Measurements from ENCODE around the gene PIK3R1. TPM values are rescaled to one million over a fixed set of nuclear protein-coding genes. Genes with fewer than 3 reads are reported as not detected.

Gene PIK3R1
- total RNA-seq, 3 donors from 2014 or later: 21.1 to 23.6 (median 22.5) TPM

DNA sequence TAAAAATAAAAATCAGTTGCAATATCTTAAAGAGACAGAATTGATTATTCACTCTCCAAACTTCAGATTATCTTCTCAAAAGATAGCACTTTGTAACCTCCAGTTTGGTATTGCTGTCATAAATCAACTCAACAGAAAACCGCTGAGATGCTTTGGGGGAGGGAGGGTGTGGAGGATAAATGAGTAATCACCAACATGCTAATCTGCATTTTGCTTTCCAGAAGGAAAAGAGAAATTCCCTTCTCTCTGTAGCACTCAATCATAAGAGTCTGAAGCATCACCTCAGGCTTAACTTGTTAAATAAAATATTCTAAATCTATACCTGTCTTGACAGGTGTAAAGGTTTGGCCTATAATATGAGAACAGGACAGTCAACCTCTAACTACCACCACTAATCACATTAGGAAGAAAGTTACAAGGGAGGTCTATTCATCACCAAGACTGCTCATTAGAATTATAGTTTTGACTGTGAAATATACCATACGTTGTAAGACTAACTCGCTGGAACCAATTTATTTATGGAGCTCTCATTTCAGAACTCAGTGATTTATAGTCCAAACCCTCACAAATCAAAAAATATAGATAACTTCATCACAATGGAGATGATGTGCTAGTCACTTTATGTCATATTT is 89.0 kb downstream of the PIK3R1 start:
- peaks cover 36% of the 10 kb centered on the region for H3K4me1 Mint-ChIP-seq (ENCODE audit: low read depth)
- H3K27me3 Mint-ChIP-seq (ENCODE audit: low read depth): no peaks in the 10 kb centered on the region
- ATAC-seq (peak in 1 of 2 donors; percentile 55), DNase-seq (no peak)
- H3K4me3 Mint-ChIP-seq: no peak overlapping the region
- no peaks in the 10 kb centered on the region for H3K9me3 Mint-ChIP-seq
- peaks cover 15% of the 10 kb centered on the region for H3K36me3 Mint-ChIP-seq (ENCODE audit: insufficient read depth)

DNA sequence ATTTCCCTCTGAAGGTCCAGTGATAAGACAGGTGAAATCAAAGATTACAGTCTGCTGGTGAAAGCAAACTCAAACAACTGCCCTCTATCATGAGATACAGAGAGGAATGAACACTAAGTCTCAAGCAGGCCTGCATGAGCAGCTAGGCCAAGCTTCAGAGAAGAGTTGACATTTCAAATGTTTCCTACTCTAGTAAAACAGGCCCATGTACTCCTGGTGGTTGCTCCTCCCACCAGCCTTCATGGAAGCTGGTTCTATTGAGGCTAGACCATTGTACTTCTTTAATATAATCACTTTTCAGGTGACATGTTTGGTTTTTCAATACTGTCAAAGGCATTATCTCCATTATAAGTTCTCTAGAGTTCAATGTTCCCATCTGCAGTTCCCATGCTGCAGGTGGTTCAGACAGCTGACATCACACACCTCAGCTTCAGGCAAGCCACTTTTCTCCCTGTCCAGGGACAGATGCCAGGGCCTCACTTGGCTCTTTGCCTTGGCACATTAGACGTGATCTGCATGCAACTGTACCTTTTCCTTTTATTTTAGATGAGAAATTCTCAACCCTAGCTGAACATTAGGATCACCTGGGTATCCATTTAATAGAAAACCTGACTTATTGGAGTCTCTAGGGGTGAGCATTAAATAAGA is 89.8 kb downstream of the PIK3R1 start:
- no peak overlapping the region for H3K4me3 Mint-ChIP-seq

DNA sequence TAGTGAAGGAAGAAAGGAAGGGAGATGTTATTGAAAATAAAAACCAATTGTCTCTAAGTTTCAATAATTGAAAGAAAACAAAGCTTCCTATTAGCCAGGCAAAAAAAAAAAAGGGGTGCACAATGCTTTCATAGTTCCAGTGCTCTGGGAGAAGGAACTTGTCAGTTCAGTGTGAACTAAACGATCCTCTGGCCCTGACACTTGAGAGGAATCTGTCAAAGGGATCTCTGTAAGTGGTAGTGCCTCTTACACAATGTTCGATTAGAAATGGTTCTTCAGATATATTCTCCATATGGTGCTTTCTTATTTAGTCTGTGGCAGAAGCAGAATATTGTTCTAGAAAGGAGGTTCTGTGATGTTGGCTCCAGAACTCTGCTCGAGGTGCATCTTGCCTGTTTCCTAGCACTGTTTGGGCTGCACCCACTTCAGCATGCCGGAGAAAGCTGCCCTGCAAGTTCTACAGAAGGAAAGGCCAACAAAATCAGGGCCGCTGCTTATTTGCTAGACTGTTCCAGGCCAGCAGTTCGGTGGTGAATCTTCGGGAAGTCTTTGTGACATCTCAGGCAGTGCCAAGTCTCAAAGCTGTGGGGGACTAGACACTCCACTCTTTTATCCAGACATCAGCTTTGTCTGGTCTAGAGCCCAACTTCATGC is 90.9 kb downstream of the PIK3R1 start:
- peaks cover 34% of the 10 kb centered on the region for H3K4me1 Mint-ChIP-seq (ENCODE audit: low read depth)
- no peak overlapping the region for H3K4me3 Mint-ChIP-seq

More for the DNA sequence above, 89.8 kb downstream of the PIK3R1 start:
- Mint-ChIP-seq H3K9me3 (no peaks in the 10 kb centered on the region), H3K4me1 (ENCODE audit: low read depth) (peaks cover 36% of the 10 kb centered on the region), H3K36me3 (ENCODE audit: insufficient read depth) (peaks cover 8% of the 10 kb centered on the region), H3K27me3 (ENCODE audit: low read depth) (no peaks in the 10 kb centered on the region)
- ATAC-seq (no peak), DNase-seq (no peak)

DNA sequence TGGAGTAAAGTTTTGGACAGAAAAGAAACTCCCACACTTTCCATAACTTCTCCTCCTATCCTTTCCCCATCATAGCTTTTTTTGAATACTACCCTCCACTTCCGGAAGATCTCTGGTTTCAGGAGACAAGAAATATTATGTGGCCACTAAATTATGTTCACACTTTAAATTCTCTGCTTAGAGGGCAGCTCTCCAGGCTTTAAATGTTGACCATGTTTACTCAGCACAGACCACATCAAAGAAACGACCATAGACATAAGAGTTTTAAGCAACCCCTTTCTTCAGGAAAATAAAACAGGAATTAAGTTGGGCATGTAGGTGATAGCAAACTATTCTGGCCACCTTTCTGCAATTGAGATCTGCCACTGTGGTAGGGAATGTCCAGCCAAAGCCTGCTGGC is 97.8 kb downstream of the PIK3R1 start:
- Mint-ChIP-seq H3K36me3 (ENCODE audit: insufficient read depth) (no peaks in the 10 kb centered on the region), H3K27me3 (ENCODE audit: low read depth) (peaks cover 2% of the 10 kb centered on the region), H3K4me1 (ENCODE audit: low read depth) (peaks cover 13% of the 10 kb centered on the region), H3K9me3 (no peaks in the 10 kb centered on the region), H3K4me3 (no peak overlapping the region)
- ATAC-seq (no peak), DNase-seq (no peak)

More for the DNA sequence above, 90.9 kb downstream of the PIK3R1 start:
- Mint-ChIP-seq H3K36me3 (ENCODE audit: insufficient read depth) (peaks cover 2% of the 10 kb centered on the region), H3K27me3 (ENCODE audit: low read depth) (no peaks in the 10 kb centered on the region), H3K9me3 (no peaks in the 10 kb centered on the region)
- no peak for ATAC-seq
- DNase-seq: no peak

DNA sequence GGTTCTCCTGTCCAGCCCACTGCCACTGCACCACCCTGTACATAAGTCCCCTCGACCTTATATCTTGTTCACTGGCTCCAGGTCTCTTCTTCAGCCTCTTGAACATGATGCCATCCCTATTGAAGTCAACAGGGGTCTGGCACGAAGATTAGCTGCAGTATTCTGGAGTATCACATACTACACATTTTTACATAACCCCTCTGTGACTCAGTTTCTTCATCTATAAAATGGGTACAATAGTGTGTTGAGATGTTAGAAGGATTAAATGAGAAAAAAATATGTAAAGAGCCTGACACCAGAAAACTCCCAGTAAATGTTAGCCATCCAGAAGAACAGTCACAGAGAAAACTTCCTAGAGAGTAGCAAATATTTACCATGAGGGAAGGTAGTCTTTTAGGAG is 98.9 kb downstream of the PIK3R1 start:
- no peaks in the 10 kb centered on the region for H3K36me3 Mint-ChIP-seq (ENCODE audit: insufficient read depth)
- peaks cover 13% of the 10 kb centered on the region for H3K4me1 Mint-ChIP-seq (ENCODE audit: low read depth)
- peaks cover 2% of the 10 kb centered on the region for H3K27me3 Mint-ChIP-seq (ENCODE audit: low read depth)
- DNase-seq (no peak), ATAC-seq (no peak)
- no peaks in the 10 kb centered on the region for H3K9me3 Mint-ChIP-seq
- H3K4me3 Mint-ChIP-seq: no peak overlapping the region

DNA sequence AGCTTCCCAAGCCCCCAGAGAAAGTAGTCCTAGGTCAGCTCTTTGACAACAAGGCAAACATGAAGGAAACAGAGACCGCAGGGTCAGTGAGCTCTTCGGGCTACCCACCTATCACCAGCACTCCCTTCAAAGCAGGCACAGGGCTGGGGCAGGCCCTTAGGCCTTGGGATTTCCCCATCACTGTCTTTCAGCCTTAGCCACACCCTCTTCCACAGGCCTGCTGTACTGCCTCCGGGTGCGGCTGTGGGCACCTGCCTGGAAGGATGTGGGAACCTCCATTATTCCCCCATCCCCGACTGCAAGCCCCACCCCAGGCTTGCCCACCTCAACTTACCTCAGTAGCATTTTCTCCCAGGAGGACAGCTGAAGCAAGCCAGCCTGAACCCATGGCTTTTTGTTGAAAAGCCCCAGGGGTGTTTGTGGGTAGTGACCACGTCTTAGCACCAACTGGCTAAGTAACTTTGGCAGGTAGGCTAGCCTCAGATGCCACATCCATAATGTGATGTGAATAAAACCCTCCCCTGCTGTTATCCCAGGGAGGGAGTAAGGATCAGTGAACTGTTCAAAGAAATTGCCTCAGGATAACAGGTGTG is 100.2 kb downstream of the PIK3R1 start:
- DNase-seq (peak; percentile 14), ATAC-seq (peak; percentile 90 to 99)
- Mint-ChIP-seq H3K27me3 (ENCODE audit: low read depth) (peaks cover 2% of the 10 kb centered on the region), H3K36me3 (ENCODE audit: insufficient read depth) (no peaks in the 10 kb centered on the region), H3K4me3 (no peak overlapping the region), H3K9me3 (no peaks in the 10 kb centered on the region), H3K4me1 (ENCODE audit: low read depth) (peaks cover 13% of the 10 kb centered on the region)

DNA sequence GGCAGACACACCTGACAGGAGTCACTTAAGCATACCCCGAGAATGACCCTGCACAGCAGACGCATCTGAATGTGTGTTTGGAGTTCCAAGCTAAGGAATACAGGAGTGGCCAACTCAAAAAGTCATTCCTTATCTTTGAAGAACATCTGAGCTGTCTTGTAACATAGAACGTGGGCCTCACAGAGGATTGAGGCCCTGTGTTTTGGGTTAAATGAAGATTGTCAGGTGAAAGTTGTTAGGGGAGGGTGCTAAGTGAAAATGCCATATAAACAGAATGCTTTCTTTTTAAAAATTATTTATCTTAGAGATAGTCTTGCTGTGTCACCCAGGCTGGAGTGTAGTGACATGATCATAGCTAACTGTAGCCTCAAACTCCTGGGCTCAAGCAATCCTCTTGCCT is 100.9 kb downstream of the PIK3R1 start:
- ATAC-seq (no peak), DNase-seq (no peak)
- Mint-ChIP-seq H3K27me3 (ENCODE audit: low read depth) (peaks cover 2% of the 10 kb centered on the region), H3K36me3 (ENCODE audit: insufficient read depth) (no peaks in the 10 kb centered on the region), H3K4me1 (ENCODE audit: low read depth) (peaks cover 13% of the 10 kb centered on the region), H3K4me3 (no peak overlapping the region), H3K9me3 (no peaks in the 10 kb centered on the region)

DNA sequence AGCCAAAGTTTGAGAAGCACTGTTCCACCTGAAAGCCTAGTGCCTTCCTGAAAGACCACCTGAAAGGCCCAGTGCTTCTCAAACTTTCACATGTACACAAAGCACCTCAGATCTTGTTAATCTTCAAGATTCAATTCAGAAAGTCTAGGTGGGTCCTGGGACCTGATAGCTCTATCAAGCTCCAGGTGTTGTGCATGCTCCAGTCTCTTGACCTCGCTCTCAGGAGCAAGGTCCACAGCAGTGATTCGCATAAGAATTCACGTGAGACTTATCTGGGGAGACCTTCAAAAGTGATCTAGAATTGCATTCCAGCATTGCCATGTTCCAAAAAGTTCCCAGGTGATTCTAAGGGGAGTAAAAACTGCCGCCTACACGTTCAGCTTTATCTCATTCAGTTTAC is 102.1 kb downstream of the PIK3R1 start:
- Mint-ChIP-seq H3K4me3 (no peak overlapping the region), H3K36me3 (ENCODE audit: insufficient read depth) (no peaks in the 10 kb centered on the region), H3K27me3 (ENCODE audit: low read depth) (peaks cover 2% of the 10 kb centered on the region), H3K9me3 (no peaks in the 10 kb centered on the region), H3K4me1 (ENCODE audit: low read depth) (peaks cover 13% of the 10 kb centered on the region)
- ATAC-seq (no peak), DNase-seq (no peak)

DNA sequence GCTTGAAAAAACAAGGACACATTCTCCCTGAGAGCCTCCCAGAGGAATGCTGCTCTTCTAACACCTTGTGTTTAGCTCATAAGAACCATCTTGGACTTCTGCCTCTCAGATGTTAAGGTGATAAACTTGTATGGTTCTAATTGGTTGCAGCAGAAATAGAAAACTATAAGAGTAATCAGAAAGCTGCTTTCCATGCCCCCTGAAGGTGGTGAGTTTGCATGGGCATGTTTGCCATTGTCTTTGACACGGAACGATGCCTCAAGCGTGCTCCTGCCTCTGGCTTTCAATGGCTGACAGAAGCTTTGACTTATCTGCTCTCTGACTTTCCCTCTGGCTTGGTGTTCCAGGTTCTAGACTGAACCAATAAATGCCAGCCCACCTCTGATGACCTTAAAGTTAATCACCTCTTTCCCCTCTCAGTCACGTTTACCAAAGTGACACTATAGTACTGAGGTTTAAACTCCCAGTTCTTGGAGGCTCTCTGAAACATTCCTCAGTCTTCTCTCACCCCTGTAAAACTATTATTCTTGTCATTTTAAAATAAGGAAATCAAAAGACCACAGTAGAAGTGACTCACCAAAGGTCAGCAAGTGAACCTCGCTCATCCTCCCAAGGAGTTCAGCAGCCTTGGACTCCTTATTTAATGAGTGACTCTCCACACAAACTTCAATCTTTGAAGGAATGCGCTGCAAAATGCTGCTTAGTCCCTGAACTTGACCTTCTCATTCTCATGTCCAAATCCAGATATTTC is 103.6 kb downstream of the PIK3R1 start:
- Mint-ChIP-seq H3K9me3 (no peaks in the 10 kb centered on the region), H3K27me3 (ENCODE audit: low read depth) (peaks cover 2% of the 10 kb centered on the region), H3K4me1 (ENCODE audit: low read depth) (peaks cover 13% of the 10 kb centered on the region), H3K36me3 (ENCODE audit: insufficient read depth) (no peaks in the 10 kb centered on the region), H3K4me3 (no peak overlapping the region)
- DNase-seq (no peak), ATAC-seq (no peak)

DNA sequence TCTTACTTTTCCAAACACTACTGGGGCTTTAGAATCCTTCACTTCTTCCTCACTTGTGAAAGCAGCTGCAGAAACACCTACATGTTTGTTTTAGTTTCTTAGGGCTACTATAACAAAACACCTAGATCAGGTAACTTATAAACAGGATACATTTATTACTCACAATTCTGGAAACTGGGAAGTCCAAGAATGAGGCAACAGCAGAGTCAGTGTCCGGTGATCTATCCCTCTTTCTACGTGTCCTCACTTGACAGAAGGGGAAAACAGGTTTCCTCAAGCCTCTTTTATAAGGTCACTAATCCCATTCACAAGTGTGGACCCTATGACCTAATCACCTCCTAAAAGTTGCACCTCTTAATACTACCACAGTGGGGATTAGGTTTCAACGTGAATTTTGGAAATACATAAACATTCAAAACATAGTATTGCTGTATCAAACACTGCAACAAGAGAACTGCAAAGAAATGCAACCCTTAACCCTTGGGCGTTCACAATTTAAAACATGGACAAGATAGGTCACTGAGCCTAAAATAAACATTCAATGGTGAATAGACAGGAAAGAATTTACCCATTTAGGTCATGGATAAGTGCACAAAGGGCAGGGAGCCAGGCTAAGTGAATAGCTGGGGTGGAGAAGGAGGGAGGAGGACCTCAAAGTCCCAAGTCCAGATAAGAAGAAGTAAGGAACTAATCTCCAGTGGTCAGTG is 104.3 kb downstream of the PIK3R1 start:
- Mint-ChIP-seq H3K4me1 (ENCODE audit: low read depth) (peaks cover 13% of the 10 kb centered on the region), H3K27me3 (ENCODE audit: low read depth) (peaks cover 2% of the 10 kb centered on the region), H3K4me3 (no peak overlapping the region), H3K36me3 (ENCODE audit: insufficient read depth) (no peaks in the 10 kb centered on the region), H3K9me3 (no peaks in the 10 kb centered on the region)
- ATAC-seq (no peak), DNase-seq (no peak)

DNA sequence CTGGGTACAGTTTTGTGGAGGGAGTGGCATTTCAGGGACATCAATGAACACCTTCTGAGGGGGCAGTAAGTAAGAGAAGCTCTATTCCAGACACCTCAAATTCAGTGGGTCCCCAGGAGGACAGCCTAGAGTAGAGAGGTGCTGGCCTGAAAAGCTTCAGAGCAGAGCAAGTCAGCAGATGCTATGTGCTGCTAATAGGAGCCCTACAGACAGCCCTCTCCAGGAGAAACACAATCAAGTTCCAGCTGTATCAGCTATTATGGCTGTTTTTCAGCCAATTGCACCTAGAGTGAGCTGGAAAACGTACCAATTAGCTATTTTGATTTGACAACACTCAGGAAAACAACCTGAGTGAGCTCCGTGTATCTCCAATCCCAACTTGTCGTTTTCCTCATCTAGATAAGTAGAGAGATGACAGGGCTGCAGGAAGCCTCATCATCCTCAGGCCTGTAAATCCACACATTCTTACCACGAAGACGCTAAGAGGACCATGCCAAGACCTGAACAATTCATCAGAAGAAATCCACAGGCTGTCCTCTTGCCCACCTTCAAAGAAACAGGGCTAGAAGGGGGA is 104.9 kb downstream of the PIK3R1 start:
- Mint-ChIP-seq H3K27me3 (ENCODE audit: low read depth) (peaks cover 4% of the 10 kb centered on the region), H3K4me3 (no peak overlapping the region), H3K4me1 (ENCODE audit: low read depth) (peaks cover 8% of the 10 kb centered on the region)

DNA sequence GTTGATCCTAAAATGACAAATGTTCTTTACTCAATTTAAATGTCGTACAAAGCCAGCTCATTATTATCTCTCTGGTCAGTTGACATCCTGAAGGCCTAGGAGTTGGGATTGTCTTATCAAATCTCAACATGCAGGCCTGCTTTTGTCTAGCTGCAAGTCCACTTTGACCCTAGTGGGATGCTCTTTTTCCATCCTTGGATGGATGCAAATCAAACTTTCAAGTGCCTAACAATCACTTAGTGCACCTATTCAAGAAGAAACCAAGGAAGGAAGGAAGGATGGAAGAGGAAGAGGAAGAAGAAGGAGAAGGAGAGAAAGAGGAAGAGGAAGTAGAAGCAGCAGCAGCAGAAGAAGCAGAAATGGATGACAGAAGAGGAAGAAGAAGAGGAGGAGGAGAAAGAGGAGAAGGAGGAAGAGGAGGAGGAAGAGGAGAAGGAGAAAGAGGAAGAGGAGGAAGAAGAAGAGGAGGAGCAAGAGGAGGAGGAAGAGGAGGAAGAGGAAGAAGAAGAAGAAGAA is 109.6 kb downstream of the PIK3R1 start:
- ATAC-seq: no peak
- Mint-ChIP-seq H3K4me3 (no peak overlapping the region), H3K9me3 (no peaks in the 10 kb centered on the region), H3K27me3 (ENCODE audit: low read depth) (peaks cover 2% of the 10 kb centered on the region), H3K36me3 (ENCODE audit: insufficient read depth) (no peaks in the 10 kb centered on the region), H3K4me1 (ENCODE audit: low read depth) (no peaks in the 10 kb centered on the region)
- DNase-seq: no peak

More for the DNA sequence above, 104.9 kb downstream of the PIK3R1 start:
- DNase-seq (no peak), ATAC-seq (no peak)
- H3K9me3 Mint-ChIP-seq: no peaks in the 10 kb centered on the region
- no peaks in the 10 kb centered on the region for H3K36me3 Mint-ChIP-seq (ENCODE audit: insufficient read depth)

DNA sequence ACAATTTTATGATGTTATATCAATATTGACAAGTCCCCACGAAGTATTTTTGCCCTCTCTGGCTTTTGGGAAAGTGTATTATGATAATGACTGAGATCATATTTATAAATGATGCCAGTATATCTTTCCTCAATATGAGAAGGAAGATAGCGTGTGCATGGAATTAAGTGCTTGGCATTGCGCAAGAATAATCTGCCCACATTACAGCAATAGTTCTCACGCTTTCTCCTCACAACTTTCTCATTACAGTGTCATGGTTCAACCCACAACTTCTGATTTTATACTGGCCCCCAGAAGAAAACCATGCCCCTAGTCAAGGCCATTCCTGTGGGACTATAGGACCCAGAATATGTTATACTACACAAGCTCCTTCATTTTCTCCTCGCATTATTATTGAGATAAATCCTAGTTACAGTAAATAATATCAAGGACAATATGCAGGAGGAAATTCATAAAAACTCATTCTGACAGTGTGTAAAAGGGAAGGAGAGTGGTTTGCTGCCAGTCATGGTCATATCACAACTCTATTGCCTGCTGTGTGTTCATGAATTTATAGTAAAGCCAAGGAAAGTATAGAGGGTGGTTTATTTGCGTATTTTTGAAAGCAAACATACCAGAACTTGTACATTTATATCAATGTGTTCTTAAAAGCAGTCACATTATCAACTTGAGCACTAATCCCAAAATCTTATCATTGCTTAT is 114.1 kb downstream of the PIK3R1 start:
- peaks cover 2% of the 10 kb centered on the region for H3K27me3 Mint-ChIP-seq (ENCODE audit: low read depth)
- H3K36me3 Mint-ChIP-seq (ENCODE audit: insufficient read depth): no peaks in the 10 kb centered on the region
- H3K4me1 Mint-ChIP-seq (ENCODE audit: low read depth): peaks cover 7% of the 10 kb centered on the region
- DNase-seq: no peak
- H3K9me3 Mint-ChIP-seq: no peaks in the 10 kb centered on the region
- ATAC-seq: no peak
- H3K4me3 Mint-ChIP-seq: no peak overlapping the region
